A673 (cell line): ENCODE results near the gene SDCCAG8.

Experiments used
- EZH2 ChIP-seq: fragments of 200-600 bp; sonication (generic); IDR thresholded peaks from 2 replicates; pipeline ENCODE4 v1.6.1; 2017; ENCODE audit warnings: borderline replicate concordance, low read depth, mild to moderate bottlenecking, mixed read lengths, antibody characterized with exemption, low read length; ENCODE audit not compliant: poor library complexity, severe bottlenecking
- TF ChIP-seq, protein P1 (sequence below): fragments of 300-800, 200-600 bp; sonication (generic); conservative IDR thresholded peaks from 2 replicates; pipeline ENCODE4 v1.5.1; 2017; ENCODE audit warnings: low read depth, mild to moderate bottlenecking, antibody characterized with exemption, low read length, moderate library complexity, mixed read lengths

DNA sequence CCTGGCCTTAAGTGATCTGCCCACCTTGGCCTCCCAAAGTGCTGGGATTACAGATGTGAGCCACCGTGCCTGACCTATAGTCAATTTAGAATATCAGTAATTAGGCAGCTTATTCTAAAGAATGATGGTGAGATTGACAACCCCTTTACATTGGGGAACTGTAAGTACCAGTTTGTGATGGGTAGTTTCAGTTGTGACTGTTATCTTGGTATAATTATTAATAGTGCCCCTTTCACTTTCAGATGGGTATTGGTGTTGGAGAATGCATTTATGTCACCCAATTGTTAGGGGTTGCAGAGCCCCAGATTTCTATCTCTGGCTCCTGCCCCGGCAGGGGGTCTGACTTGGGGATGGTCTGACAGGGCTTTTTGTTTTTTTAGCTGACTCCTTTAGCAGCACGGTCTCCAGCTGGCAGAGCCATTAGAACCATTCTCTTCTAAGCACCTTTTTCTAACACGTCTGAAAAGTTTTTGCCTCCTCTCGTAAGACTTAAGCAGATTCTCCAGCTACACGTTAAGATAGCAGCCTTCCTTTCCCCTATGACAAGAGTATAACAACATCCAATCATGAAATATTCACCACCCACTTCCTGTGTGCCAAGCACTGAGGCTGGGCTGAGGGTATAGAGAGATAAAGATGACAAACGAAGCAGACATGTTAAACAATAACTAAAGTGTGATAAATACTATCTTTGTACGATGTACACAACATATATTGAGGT, 157.8 kb downstream of the SDCCAG8 start:
- TF ChIP-seq, protein P1, sequence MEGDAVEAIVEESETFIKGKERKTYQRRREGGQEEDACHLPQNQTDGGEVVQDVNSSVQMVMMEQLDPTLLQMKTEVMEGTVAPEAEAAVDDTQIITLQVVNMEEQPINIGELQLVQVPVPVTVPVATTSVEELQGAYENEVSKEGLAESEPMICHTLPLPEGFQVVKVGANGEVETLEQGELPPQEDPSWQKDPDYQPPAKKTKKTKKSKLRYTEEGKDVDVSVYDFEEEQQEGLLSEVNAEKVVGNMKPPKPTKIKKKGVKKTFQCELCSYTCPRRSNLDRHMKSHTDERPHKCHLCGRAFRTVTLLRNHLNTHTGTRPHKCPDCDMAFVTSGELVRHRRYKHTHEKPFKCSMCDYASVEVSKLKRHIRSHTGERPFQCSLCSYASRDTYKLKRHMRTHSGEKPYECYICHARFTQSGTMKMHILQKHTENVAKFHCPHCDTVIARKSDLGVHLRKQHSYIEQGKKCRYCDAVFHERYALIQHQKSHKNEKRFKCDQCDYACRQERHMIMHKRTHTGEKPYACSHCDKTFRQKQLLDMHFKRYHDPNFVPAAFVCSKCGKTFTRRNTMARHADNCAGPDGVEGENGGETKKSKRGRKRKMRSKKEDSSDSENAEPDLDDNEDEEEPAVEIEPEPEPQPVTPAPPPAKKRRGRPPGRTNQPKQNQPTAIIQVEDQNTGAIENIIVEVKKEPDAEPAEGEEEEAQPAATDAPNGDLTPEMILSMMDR, result no peak
- no peak for TF ChIP-seq EZH2
